ENCODE data around the gene WBP2NL.
A peak's percentile ranks its signal among the peaks of the same experiment; 100 is the strongest.
"Not testable (repeated sequence)": the region's sequence is repeated elsewhere in the genome, so short reads cannot be mapped to it uniquely, and the experiment has no call there.

Gene WBP2NL

GRCh38 chr22:42068291-42068690 lies 69.7 kb downstream of the WBP2NL start:
- H3K36me3 Mint-ChIP-seq (ENCODE audit: low read depth): peaks cover 26% of the 10 kb centered on the region

DNA sequence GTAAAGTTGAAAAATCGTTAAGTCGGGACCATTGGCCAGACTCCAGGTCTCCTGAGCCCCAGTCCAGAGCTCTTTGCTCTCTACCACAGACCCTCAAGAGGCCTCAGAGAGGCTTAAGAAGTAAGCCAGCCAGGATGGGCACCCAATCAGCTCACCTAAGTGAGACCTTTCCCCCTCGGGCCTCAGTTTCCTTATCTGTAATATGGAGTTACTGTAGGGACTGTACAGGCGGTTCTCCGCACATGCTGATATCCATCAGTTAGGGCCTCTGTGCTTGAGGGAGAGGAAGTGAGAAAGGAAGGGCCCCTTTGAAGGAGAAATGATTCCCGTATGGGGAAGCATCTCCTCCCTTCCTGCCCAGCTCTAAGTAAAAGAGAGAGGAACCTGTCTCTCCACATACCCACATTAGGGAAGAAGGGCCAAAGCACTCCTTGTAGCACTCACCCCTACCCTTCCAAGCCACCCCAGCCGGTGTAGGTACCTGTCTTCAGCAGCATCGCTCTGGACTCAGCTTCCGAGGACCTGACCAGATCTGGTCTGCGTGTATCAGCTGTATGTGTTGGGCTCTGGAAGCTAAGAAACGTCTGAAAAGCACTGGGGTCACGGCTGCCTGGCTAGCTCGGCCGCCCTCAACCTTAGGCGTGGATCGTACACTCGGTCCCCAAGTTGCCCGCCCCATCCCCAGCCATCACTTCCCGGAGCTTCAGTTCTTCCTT lies 71.4 kb downstream of the WBP2NL start:
- H3K27ac Mint-ChIP-seq: peak overlapping the region; percentile 92
- peaks cover 27% of the 10 kb centered on the region for H3K4me1 Mint-ChIP-seq (ENCODE audit: low read depth)
- H3K4me3 Mint-ChIP-seq: peak overlapping the region; percentile 87
- H3K27me3 Mint-ChIP-seq (ENCODE audit: low read depth): no peaks in the 10 kb centered on the region
- no peaks in the 10 kb centered on the region for H3K9me3 Mint-ChIP-seq
- peaks cover 25% of the 10 kb centered on the region for H3K36me3 Mint-ChIP-seq (ENCODE audit: low read depth)

More at GRCh38 chr22:42068291-42068690, 69.7 kb downstream of the WBP2NL start:
- H3K9me3 Mint-ChIP-seq: no peaks in the 10 kb centered on the region
- H3K4me3 Mint-ChIP-seq: no peak overlapping the region
- no peaks in the 10 kb centered on the region for H3K27me3 Mint-ChIP-seq (ENCODE audit: low read depth)
- no peak overlapping the region for H3K27ac Mint-ChIP-seq
- H3K4me1 Mint-ChIP-seq (ENCODE audit: low read depth): peaks cover 24% of the 10 kb centered on the region

- Mint-ChIP-seq H3K27ac (peak within 1 kb of the TSS; percentile 92), H3K9me3 (no peaks in the 10 kb centered on the region), H3K4me3 (peak within 1 kb of the TSS; percentile 87), H3K27me3 (ENCODE audit: low read depth) (no peaks in the 10 kb centered on the region), H3K4me1 (ENCODE audit: low read depth) (peaks cover 29% of the 10 kb centered on the region), H3K36me3 (ENCODE audit: low read depth) (peaks cover 20% of the 10 kb centered on the region)
These were observed 72.2 kb downstream of the WBP2NL start, which contains the start of gene NAGA for GRCh38 chr22:42070517-42071422. TSS of gene NAGA (minus strand) at chr22:42070812. CDS start at chr22:42070297, 515 bp downstream.

- Mint-ChIP-seq H3K4me3 (peak overlapping the region; percentile 87), H3K36me3 (ENCODE audit: low read depth) (peaks cover 15% of the 10 kb centered on the region), H3K27ac (peak overlapping the region; percentile 92), H3K4me1 (ENCODE audit: low read depth) (peaks cover 29% of the 10 kb centered on the region)
- not testable (repeated sequence) for H3K9me3 Mint-ChIP-seq; H3K27me3 Mint-ChIP-seq (ENCODE audit: low read depth)
These were observed 72.9 kb downstream of the WBP2NL start for GRCh38 chr22:42071508-42071907.

- peaks cover 7% of the 10 kb centered on the region for H3K36me3 Mint-ChIP-seq (ENCODE audit: low read depth)
- H3K9me3 Mint-ChIP-seq: no peaks in the 10 kb centered on the region
- H3K27ac Mint-ChIP-seq: peak overlapping the region; percentile 69
- peaks cover 29% of the 10 kb centered on the region for H3K4me1 Mint-ChIP-seq (ENCODE audit: low read depth)
- H3K27me3 Mint-ChIP-seq (ENCODE audit: low read depth): no peaks in the 10 kb centered on the region
- peak overlapping the region; percentile 67 for H3K4me3 Mint-ChIP-seq
These were observed 74.2 kb downstream of the WBP2NL start for GRCh38 chr22:42072606-42073330.

GRCh38 chr22:42073621-42074041 lies 75.0 kb downstream of the WBP2NL start:
- H3K36me3 Mint-ChIP-seq (ENCODE audit: low read depth): peaks cover 3% of the 10 kb centered on the region
- no peaks in the 10 kb centered on the region for H3K27me3 Mint-ChIP-seq (ENCODE audit: low read depth)
- H3K9me3 Mint-ChIP-seq: no peaks in the 10 kb centered on the region
- peaks cover 30% of the 10 kb centered on the region for H3K4me1 Mint-ChIP-seq (ENCODE audit: low read depth)
- peak overlapping the region; percentile 69 for H3K27ac Mint-ChIP-seq
- H3K4me3 Mint-ChIP-seq: peak overlapping the region; percentile 67

DNA sequence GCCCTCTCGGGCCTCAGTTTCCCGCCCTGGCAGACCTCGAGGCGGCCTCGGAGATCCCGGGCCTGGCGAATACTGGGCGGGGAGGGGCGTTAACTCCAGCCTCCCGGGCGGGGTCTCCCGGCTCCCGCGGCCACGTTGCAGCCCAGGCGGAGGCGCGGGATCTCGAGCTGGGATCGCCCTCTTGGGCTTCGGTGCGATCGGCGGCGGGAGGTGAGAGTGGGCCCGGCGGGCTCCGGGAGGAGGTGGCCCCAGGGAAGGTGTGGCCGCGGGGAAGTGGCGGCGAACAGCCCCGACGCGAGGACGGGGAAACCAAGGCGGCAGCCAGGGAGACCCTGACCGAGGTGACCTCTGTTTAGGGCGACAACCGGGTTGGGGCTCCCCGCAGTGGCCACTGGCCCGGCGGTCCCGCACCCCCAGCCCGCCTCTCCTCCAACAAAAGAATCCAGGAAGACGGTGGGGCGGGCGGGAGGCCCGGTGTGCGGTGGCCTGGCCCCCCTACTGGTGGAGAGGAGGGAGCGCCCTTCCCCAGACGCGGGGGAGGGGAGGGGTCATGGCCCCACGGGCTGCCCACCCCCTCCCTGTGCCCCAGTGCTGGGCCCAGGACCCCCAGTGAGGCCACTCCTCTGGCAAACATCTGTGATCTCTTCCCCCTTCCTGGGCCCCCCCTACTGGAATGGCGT lies 75.7 kb downstream of the WBP2NL start, which contains the start of gene PHETA2:
Gene PHETA2 (plus strand): TSS at position 117 of the 680 bp plus-strand sequence. CDS start 3,046 bp downstream, outside the sequence.
- peak within 1 kb of the TSS; percentile 67 for H3K4me3 Mint-ChIP-seq
- H3K9me3 Mint-ChIP-seq: no peaks in the 10 kb centered on the region
- H3K4me1 Mint-ChIP-seq (ENCODE audit: low read depth): peaks cover 36% of the 10 kb centered on the region
- H3K36me3 Mint-ChIP-seq (ENCODE audit: low read depth): peaks cover 2% of the 10 kb centered on the region
- H3K27ac Mint-ChIP-seq: peak within 1 kb of the TSS; percentile 76
- H3K27me3 Mint-ChIP-seq (ENCODE audit: low read depth): no peaks in the 10 kb centered on the region

DNA sequence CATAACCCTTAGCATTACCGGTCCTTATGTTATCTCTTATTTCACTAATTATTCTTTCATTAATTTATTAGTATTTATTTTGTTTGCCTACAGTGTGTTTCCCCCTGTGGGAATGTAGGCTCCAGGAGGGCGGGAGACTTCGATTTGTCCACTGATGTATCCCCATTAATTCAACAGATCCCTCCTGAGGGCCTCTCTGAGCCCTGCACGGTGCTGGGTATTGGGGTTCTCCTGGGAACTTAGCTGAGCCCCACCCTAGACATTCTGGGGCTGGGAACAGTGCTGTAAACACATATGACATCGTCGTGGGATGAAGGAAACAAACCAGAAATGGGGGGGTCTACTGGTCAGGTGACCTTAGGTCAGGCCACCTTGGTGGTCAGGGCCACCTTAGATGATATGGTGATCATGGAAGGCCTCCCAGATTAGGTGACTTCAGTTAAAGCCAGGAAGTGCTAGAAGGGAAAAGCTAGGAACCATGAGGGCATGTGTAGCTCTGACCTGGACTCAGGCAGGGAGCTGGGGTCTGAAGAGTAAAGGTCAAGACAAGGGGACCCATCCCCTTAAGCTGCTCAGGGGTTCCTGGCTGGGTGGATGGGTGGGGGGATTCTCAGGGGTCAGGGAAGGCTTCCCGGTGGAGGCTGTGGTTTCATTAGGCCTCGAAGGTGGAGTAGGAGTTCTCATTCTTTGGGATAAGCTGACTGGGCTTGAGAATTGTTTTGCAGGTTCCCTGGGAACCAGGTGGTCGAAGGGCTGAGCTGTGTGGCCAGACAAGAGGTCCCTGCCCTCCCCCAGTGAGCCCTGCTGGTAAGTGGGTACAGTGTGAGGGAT lies 76.5 kb downstream of the WBP2NL start:
- Mint-ChIP-seq H3K36me3 (ENCODE audit: low read depth) (peaks cover 2% of the 10 kb centered on the region), H3K27ac (peak overlapping the region; percentile 76), H3K4me1 (ENCODE audit: low read depth) (peaks cover 34% of the 10 kb centered on the region), H3K9me3 (no peaks in the 10 kb centered on the region), H3K27me3 (ENCODE audit: low read depth) (no peaks in the 10 kb centered on the region), H3K4me3 (peak overlapping the region; percentile 54)

DNA sequence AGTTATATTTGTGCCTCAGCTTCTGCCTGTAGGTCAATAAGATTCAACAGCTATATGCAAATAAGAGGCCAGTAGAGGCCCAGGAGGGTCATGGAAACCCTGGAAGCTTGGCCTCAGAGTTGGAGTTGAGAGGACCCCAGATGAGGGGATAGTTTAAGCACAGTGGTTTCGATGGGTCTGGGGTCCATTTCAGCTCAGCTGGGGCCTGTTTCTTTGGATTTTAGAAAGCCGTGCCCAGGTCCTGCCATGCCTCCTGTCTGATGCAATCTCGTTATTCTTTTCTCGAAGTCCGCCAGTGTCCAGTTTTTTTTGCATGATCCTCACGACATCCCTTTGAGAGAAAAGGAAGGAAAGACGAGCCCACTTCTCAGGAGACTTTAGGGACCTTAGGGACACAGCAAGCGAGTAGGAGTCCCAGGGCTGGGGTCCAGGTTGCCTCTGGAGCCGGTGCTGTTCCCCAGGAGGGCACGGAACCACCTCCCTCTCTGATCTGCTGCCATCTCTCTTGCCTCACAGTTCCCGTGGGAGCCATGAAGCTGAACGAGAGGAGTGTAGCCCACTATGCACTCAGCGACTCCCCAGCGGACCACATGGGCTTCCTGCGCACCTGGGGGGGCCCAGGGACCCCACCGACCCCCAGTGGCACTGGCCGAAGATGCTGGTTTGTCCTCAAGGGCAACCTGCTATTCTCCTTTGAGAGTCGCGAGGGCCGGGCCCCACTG lies 78.3 kb downstream of the WBP2NL start:
- Mint-ChIP-seq H3K27ac (no peak overlapping the region), H3K4me1 (ENCODE audit: low read depth) (peaks cover 25% of the 10 kb centered on the region), H3K36me3 (ENCODE audit: low read depth) (peaks cover 5% of the 10 kb centered on the region), H3K9me3 (no peaks in the 10 kb centered on the region), H3K27me3 (ENCODE audit: low read depth) (no peaks in the 10 kb centered on the region), H3K4me3 (no peak overlapping the region)

- Mint-ChIP-seq H3K4me3 (no peak overlapping the region), H3K27ac (no peak overlapping the region), H3K36me3 (ENCODE audit: low read depth) (peaks cover 11% of the 10 kb centered on the region), H3K9me3 (no peaks in the 10 kb centered on the region), H3K4me1 (ENCODE audit: low read depth) (peaks cover 24% of the 10 kb centered on the region), H3K27me3 (ENCODE audit: low read depth) (no peaks in the 10 kb centered on the region)
These were observed 79.0 kb downstream of the WBP2NL start for GRCh38 chr22:42077486-42078125.
